HG02623 (cell line): ENCODE results near the gene CITED4.

ENCODE experiments used
- ATAC-seq: cut with Tn5 transposase; IDR thresholded peaks from one replicate; pipeline ENCODE4 v1.9.1; 2021; ENCODE audit warnings: moderate library complexity; ENCODE audit not compliant: unreplicated experiment

Gene CITED4

GRCh38 chr1:40837601-40838000, 24.6 kb downstream of the CITED4 start:
- no peak for ATAC-seq

GRCh38 chr1:40836283-40836682, 25.9 kb downstream of the CITED4 start:
- ATAC-seq: no peak

GRCh38 chr1:40834968-40835545, 27.1 kb downstream of the CITED4 start:
- ATAC-seq: no peak

- ATAC-seq: no peak
These were observed 28.2 kb downstream of the CITED4 start for GRCh38 chr1:40833979-40834378.

- ATAC-seq: no peak
These were observed 31.0 kb downstream of the CITED4 start for GRCh38 chr1:40831001-40831732.

- ATAC-seq: no peak
These were observed 31.7 kb downstream of the CITED4 start for GRCh38 chr1:40830419-40830943.

- no peak for ATAC-seq
These were observed 32.4 kb downstream of the CITED4 start for GRCh38 chr1:40829631-40830245.

- no peak for ATAC-seq
These were observed 36.2 kb downstream of the CITED4 start for GRCh38 chr1:40825996-40826395.

GRCh38 chr1:40825435-40825788, 36.8 kb downstream of the CITED4 start:
- no peak for ATAC-seq

GRCh38 chr1:40824591-40825434, 37.4 kb downstream of the CITED4 start:
- ATAC-seq: no peak

GRCh38 chr1:40823983-40824382, 38.2 kb downstream of the CITED4 start:
- ATAC-seq: no peak

GRCh38 chr1:40823345-40823744, 38.8 kb downstream of the CITED4 start:
- ATAC-seq: no peak

GRCh38 chr1:40822890-40823289, 39.3 kb downstream of the CITED4 start:
- no peak for ATAC-seq

- no peak for ATAC-seq
These were observed 41.1 kb downstream of the CITED4 start for GRCh38 chr1:40820911-40821693.

GRCh38 chr1:40820251-40820797, 41.8 kb downstream of the CITED4 start:
- ATAC-seq: no peak

- ATAC-seq: no peak
These were observed 43.1 kb downstream of the CITED4 start for GRCh38 chr1:40819101-40819500.

GRCh38 chr1:40818264-40818961, 43.8 kb downstream of the CITED4 start:
- peak; percentile 62 for ATAC-seq

GRCh38 chr1:40817791-40818263, 44.3 kb downstream of the CITED4 start:
- no peak for ATAC-seq

- no peak for ATAC-seq
These were observed 46.7 kb downstream of the CITED4 start for GRCh38 chr1:40815420-40815819.
